Chondrocyte (in vitro differentiated cells): ENCODE measurements around the gene RAD18. TPM values are rescaled to one million over a fixed set of nuclear protein-coding genes. Genes with fewer than 3 reads are reported as not detected.

Source experiments
- DNase-seq: peaks from one replicate; pipeline ENCODE4 v3.0.0; 2021; ENCODE audit warnings: mixed read lengths, low spot score
- H3K27ac Mint-ChIP-seq: one replicate; pipeline ENCODE4 v1.8.0; 2021; ENCODE audit warnings: mild to moderate bottlenecking, moderate library complexity, mixed read lengths; ENCODE audit not compliant: unreplicated experiment
- H3K27me3 Mint-ChIP-seq: 2 replicates; pipeline ENCODE4 v1.8.0; 2021; ENCODE audit warnings: low read depth, mixed read lengths
- H3K36me3 Mint-ChIP-seq: 2 replicates; pipeline ENCODE4 v1.8.0; 2021; ENCODE audit warnings: low read depth, mixed read lengths
- H3K4me1 Mint-ChIP-seq: 2 replicates; pipeline ENCODE4 v1.8.0; 2021; ENCODE audit warnings: low read depth, mild to moderate bottlenecking, mixed read lengths
- H3K4me3 Mint-ChIP-seq: one replicate; pipeline ENCODE4 v1.8.0; 2021; ENCODE audit warnings: mild to moderate bottlenecking, moderate library complexity, mixed read lengths; ENCODE audit not compliant: unreplicated experiment
- H3K9me3 Mint-ChIP-seq: 2 replicates; pipeline ENCODE4 v1.8.0; 2021; ENCODE audit warnings: low read depth, mixed read lengths
- total RNA-seq: library from RNA; stranded (reverse); gene quantifications from 3 replicates; pipeline ENCODE4 v1.2.1, GENCODE V29; 2021
- TF ChIP-seq, protein P1 (sequence below): fragments of 200-600 bp; sonication (generic); IDR thresholded peaks from 2 replicates; pipeline ENCODE4 v1.5.0; 2021; ENCODE audit warnings: antibody characterized with exemption, mild to moderate bottlenecking, moderate library complexity

The RAD18 gene
- total RNA-seq, 1 donor from 2014 or later: 9.7 TPM

DNA sequence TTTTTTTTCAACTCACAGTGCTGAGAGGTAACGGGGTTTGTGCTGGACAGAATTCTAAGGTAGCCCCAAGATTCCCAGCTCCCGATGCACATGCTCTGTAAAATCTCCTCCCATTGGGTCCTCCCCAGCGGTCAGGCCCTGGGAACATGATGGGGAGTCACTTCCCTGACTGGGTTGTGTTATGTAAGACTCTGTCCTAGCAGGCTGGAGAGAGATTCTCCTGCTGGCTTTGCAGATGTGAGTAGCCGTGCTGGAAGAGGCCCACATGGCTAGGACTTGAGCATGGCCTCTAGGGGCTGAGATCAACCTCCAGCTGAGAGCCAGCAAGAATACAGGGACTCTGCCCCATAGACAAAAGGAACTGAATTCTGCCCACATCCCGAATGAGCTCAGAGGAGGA lies 110.2 kb downstream of the RAD18 start:
- H3K4me3 Mint-ChIP-seq: no peak overlapping the region
- H3K27me3 Mint-ChIP-seq: no peaks in the 10 kb centered on the region
- H3K36me3 Mint-ChIP-seq: peaks cover 3% of the 10 kb centered on the region
- H3K9me3 Mint-ChIP-seq: peaks cover 5% of the 10 kb centered on the region
- peaks cover 79% of the 10 kb centered on the region for H3K4me1 Mint-ChIP-seq
- no peak overlapping the region for H3K27ac Mint-ChIP-seq
- DNase-seq: no peak
- TF ChIP-seq, protein P1, sequence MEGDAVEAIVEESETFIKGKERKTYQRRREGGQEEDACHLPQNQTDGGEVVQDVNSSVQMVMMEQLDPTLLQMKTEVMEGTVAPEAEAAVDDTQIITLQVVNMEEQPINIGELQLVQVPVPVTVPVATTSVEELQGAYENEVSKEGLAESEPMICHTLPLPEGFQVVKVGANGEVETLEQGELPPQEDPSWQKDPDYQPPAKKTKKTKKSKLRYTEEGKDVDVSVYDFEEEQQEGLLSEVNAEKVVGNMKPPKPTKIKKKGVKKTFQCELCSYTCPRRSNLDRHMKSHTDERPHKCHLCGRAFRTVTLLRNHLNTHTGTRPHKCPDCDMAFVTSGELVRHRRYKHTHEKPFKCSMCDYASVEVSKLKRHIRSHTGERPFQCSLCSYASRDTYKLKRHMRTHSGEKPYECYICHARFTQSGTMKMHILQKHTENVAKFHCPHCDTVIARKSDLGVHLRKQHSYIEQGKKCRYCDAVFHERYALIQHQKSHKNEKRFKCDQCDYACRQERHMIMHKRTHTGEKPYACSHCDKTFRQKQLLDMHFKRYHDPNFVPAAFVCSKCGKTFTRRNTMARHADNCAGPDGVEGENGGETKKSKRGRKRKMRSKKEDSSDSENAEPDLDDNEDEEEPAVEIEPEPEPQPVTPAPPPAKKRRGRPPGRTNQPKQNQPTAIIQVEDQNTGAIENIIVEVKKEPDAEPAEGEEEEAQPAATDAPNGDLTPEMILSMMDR: no peak

DNA sequence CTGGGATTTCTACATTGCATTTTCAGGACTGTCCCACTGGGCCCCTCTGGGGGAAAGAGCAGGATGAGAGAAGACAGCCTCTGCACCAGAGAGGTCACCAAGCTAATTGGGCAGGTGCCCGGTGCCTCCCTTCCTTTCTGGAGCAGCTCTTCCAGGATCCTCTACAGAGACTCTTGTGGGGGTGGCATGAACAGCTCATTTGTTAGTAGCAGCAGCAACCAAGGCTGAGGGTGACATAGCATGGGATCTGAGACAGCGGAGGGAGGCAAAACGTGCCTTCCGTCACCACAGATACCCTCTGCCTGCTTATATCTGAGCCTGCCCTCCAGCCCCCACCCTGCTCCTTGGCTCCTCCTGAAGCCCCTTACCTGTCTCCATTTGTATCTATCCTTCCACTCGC lies 110.8 kb downstream of the RAD18 start:
- Mint-ChIP-seq H3K4me3 (no peak overlapping the region), H3K9me3 (peaks cover 5% of the 10 kb centered on the region), H3K36me3 (peaks cover 3% of the 10 kb centered on the region), H3K4me1 (peaks cover 84% of the 10 kb centered on the region), H3K27ac (no peak overlapping the region), H3K27me3 (no peaks in the 10 kb centered on the region)
- TF ChIP-seq, protein P1: no peak
- DNase-seq: no peak

DNA sequence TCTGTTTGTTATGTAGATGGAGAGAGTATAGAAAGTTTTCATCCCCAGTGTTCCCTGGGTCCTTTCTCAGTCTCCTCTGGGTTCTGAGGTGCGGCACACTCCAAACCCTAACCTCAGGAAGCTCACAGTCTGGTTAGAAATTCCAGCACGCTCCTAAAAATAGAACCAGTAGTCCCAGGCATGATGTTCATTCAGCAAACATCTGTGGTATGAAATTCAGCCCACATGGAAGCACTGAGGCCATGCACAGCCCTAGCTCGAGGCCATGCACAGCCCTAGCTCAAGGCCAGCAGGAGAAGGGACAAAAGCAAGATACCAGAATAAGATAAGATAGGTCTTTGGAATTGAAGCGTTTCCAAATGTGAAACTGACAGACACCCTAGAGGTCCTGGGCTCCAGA lies 111.6 kb downstream of the RAD18 start:
- TF ChIP-seq, protein P1: no peak
- Mint-ChIP-seq H3K9me3 (peaks cover 5% of the 10 kb centered on the region), H3K4me3 (peak overlapping the region; percentile 8), H3K27me3 (no peaks in the 10 kb centered on the region), H3K4me1 (peaks cover 84% of the 10 kb centered on the region), H3K27ac (peak overlapping the region; percentile 80), H3K36me3 (peaks cover 3% of the 10 kb centered on the region)
- no peak for DNase-seq

DNA sequence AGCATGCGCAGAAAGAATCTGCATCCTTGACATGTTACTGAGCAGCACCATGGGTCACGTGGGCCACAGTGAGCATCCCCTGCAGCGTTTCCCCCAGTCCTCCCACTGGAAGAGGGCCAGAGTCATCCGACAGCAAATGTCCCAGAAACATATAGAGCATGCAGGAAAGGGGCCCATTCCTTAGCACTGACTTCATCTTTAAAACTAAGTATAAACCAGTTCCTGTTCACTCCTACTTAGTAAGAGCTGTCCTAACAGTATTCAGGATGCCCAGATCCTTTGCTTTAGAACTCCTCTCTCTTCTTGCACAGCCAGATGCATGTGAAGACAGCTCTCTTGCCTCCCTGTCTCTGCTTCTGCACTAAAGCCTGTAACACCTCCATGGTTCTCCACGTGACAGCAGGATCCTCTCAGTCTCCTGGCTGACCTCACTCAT lies 114.6 kb downstream of the RAD18 start:
- peak overlapping the region; percentile 40 for H3K4me3 Mint-ChIP-seq
- H3K9me3 Mint-ChIP-seq: peaks cover 5% of the 10 kb centered on the region
- no peak for DNase-seq
- no peaks in the 10 kb centered on the region for H3K27me3 Mint-ChIP-seq
- peaks cover 78% of the 10 kb centered on the region for H3K4me1 Mint-ChIP-seq
- H3K36me3 Mint-ChIP-seq: peaks cover 1% of the 10 kb centered on the region
- peak overlapping the region; percentile 96 for H3K27ac Mint-ChIP-seq
- TF ChIP-seq, protein P1: no peak

DNA sequence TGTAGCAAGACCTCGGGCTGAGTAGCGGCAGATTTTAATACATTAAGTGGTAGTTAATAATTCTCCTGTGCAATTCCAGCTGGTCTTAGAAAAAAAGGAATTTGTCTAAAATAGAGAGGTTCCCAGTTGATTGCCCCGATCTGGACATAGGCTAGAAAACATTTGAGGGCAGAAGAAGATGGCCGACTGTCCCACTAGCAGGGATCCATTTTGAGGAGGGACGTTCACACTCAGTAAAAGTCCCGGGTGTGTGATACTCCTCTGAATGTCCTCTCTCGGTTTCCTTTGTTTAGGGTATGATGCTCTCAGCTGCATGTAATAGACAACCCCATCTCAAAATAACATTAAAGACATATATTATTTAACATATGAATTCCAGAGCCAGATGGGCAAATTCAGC lies 116.0 kb downstream of the RAD18 start:
- Mint-ChIP-seq H3K9me3 (peaks cover 5% of the 10 kb centered on the region), H3K27ac (no peak overlapping the region), H3K36me3 (peaks cover 1% of the 10 kb centered on the region), H3K27me3 (no peaks in the 10 kb centered on the region), H3K4me1 (peaks cover 64% of the 10 kb centered on the region), H3K4me3 (no peak overlapping the region)
- DNase-seq: no peak
- TF ChIP-seq, protein P1: no peak
